ENCODE measurements around the gene PUDP.

Gene PUDP

DNA sequence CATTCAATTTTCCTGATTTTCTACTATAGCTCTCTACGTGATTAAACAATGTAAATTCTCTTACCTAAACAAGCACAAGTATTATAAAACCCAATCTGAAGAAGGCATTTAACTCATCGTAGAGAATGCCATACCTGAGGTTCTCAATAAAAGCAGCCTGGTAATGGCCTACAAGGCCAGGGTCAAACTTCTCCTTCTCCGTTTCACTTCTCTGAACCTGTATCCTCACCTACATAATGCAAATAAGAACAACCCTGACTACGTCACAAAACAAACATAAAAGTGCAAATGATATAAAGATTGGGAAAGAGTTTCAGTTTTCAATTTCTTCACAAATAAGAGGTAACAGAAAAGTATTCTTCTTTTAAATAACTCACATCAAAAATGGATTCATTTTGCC lies 56.0 kb downstream of the PUDP start:
- no peak for DNase-seq (ENCODE audit: low read depth in 1 of 2, low spot score in 1 of 2)
- no peak for TF ChIP-seq JUND (IDR thresholded peaks at IDR 0.05; ENCODE audit: low read depth)
- in situ Hi-C loops (cut with HindIII; ENCODE audit: low pct_unique_long_range_greater_than_20kb, low sequenced_read_pairs), result no loop called here

DNA sequence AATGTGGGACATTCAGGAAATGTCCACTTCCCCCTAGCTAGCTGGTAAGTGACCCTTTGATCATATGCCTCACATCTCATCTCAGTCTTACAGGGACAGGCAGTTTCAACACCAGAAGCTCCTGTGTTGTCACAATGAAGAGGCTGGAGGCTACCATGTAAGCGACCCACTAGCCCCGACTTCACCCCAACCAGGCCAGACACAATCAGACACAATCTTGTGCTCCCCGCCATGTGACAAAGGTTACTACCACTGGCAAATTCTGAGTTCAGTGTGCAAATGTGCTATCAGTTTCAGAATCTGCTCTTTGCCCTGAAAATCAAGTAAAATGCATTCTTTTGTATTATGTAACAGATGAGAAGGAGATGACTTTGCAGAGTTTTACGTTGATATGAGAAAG lies 57.3 kb downstream of the PUDP start:
- TF ChIP-seq JUND (IDR thresholded peaks at IDR 0.05; ENCODE audit: low read depth), result no peak
- in situ Hi-C loops (cut with HindIII; ENCODE audit: low pct_unique_long_range_greater_than_20kb, low sequenced_read_pairs), result no loop called here
- no peak for DNase-seq (ENCODE audit: low read depth in 1 of 2, low spot score in 1 of 2)

DNA sequence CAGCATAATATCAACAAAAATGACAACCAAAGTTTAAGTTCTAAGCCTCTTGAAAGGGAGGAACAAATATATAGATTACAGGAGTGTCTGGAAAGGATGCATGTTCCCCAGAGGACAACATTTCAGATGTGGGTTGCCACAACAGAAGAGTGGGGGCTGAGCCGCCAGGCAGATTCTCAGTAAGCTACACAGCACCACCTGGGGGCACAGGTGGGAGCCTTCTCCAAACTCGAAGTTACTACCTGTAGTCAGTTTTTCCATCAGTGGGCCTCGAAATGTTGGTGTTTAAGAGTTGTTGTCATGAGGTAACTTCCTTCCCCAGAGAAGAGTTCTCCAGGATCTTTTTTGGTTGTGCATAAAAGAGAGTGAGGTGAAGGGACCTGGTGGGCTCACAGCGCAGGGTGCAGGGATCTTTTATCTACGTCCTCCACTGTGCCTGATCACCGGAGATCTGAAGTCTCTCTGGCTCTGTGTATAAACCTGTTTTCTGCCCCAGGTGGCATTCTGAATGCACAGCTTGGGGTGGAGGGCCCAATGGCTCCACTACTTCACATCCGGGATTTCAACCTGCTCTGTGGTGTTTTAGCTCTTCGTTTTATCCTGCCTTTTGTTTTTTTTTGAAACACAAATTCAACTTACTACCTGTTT lies 58.9 kb downstream of the PUDP start:
- in situ Hi-C loops (cut with HindIII; ENCODE audit: low pct_unique_long_range_greater_than_20kb, low sequenced_read_pairs), result no loop called here

GRCh38 chrX:7086384-7086783 lies 61.6 kb downstream of the PUDP start:
- no peak for TF ChIP-seq JUND (IDR thresholded peaks at IDR 0.05; ENCODE audit: low read depth)
- in situ Hi-C loops (cut with HindIII; ENCODE audit: low pct_unique_long_range_greater_than_20kb, low sequenced_read_pairs), result no loop called here
- DNase-seq (ENCODE audit: low read depth in 1 of 2, low spot score in 1 of 2), result no peak

More for the DNA sequence above, 58.9 kb downstream of the PUDP start:
- peak in 1 of 2 experiments; percentile 3 for DNase-seq (ENCODE audit: low read depth in 1 of 2, low spot score in 1 of 2)
- no peak for TF ChIP-seq JUND (IDR thresholded peaks at IDR 0.05; ENCODE audit: low read depth)

GRCh38 chrX:7085879-7086278 lies 62.1 kb downstream of the PUDP start:
- no peak for DNase-seq (ENCODE audit: low read depth in 1 of 2, low spot score in 1 of 2)
- in situ Hi-C loops (cut with HindIII; ENCODE audit: low pct_unique_long_range_greater_than_20kb, low sequenced_read_pairs), result no loop called here
- no peak for TF ChIP-seq JUND (IDR thresholded peaks at IDR 0.05; ENCODE audit: low read depth)

- in situ Hi-C loops (cut with HindIII; ENCODE audit: low pct_unique_long_range_greater_than_20kb, low sequenced_read_pairs), result no loop called here
- DNase-seq (ENCODE audit: low read depth in 1 of 2, low spot score in 1 of 2), result no peak
- no peak for TF ChIP-seq JUND (IDR thresholded peaks at IDR 0.05; ENCODE audit: low read depth)
Observed at GRCh38 chrX:7084841-7085240, 63.1 kb downstream of the PUDP start.

DNA sequence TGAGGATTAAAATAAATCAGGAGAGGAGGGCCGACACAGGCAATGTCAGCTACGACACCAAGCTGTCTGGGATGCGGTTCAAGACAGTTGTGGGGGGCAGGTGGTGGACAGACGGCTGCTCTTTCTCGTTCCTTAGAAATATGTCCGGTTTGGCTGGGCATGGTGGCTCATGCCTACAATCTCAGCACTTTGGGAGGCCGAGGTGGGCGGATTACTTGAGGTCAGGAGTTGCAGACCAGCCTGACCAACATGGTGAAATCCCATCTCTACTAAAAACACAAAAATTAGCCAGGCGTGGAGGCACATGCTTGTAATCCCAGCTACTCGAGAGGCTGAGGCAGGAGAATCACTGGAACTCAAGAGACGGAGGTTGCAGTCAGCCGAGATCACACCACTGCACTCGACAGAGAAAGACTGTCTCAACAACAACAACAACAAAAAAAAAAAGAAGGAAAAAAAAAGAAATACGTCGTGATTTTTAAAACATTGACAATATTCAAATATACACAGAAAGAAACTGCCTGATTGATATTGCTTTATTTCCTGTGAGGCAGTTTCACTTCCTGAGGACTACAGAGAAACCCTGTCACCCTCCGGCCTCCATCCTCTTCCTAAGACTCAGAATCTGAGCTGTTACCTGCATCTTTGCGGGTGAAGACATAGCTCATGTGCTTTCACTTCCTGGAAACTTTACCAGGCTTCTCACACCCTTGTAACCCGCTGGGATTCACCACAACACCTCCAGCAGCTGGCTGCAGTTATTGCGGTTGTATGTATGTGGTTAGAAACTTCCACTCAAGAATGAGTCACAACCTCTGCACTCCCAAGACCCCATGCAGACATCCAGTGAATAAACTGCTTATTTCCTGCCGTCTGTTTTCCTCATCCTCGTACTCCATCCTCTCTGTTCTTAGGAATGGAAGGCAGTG lies 64.2 kb downstream of the PUDP start:
- DNase-seq (ENCODE audit: low read depth in 1 of 2, low spot score in 1 of 2), result no peak
- in situ Hi-C loops (cut with HindIII; ENCODE audit: low pct_unique_long_range_greater_than_20kb, low sequenced_read_pairs), result no loop called here
- no peak for TF ChIP-seq JUND (IDR thresholded peaks at IDR 0.05; ENCODE audit: low read depth)

DNA sequence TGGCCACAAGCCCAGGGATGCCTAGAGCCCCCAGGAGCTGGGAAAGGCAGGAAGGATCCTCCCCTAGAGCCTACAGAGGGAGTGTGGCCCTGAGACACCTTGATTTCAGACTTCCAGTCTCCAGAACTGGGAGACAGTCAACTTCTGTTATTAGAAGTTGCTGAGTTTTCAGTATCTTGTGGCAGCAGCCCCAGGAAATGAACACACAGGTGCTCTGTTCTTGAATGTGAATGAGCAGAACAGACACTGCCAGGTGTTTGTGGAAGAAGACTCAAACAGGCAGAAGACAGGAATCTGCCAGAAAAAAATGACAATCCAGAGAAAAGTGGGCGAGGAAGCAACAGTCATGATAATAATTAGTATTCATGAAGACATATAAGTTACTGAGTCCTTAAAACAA lies 64.9 kb downstream of the PUDP start:
- no peak for DNase-seq (ENCODE audit: low read depth in 1 of 2, low spot score in 1 of 2)
- TF ChIP-seq JUND (IDR thresholded peaks at IDR 0.05; ENCODE audit: low read depth), result no peak
- in situ Hi-C loops (cut with HindIII; ENCODE audit: low pct_unique_long_range_greater_than_20kb, low sequenced_read_pairs), result no loop called here

GRCh38 chrX:7082556-7082955 lies 65.4 kb downstream of the PUDP start:
- in situ Hi-C loops (cut with HindIII; ENCODE audit: low pct_unique_long_range_greater_than_20kb, low sequenced_read_pairs), result no loop called here
- DNase-seq (ENCODE audit: low read depth in 1 of 2, low spot score in 1 of 2), result no peak
- no peak for TF ChIP-seq JUND (IDR thresholded peaks at IDR 0.05; ENCODE audit: low read depth)

DNA sequence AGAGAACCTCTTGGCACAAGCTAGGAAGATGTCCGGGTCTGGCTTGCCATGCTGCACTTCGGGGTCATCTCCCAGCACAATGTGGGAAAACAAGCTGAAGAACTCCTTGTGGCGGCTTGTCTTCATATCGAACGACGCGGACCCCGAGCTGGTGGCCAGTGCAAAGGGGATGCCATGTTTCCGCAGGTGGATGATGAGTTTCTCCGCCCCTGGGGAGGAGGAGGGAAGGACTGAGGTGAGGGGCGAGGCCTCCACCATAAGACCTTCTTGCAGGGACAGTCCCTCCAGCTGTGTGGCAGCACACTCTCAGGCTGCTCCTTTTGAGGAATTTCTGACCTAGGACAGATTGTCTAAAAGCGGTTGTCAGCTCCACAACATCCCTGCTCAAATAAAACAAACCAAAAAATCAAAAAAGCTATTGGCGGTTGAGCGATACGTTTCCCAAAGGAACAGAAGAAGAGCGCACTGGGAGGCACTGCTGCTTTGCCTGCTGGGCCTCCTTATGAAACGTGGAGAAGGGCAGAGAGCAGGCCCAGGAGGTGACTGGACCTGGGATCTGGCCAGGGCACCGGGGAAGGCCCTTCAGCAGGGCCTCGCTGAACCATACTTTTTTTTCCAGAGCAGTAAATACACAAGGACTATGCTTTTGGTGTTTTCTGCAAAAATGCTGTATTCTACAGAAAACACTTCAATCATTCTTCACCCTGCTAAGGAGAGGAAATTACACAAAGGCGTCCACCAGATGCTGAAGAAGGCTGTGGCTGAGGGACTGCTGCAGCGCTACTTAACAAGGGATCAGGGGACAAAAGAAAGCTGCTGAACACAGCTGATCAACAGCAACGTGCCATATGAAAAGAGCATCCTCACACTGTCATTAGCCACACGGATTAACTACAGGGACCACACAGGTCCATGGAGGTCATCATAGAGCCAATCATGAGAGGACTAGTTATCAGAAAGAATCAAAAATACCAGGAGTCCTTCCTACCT lies 70.4 kb downstream of the PUDP start:
- TF ChIP-seq JUND (IDR thresholded peaks at IDR 0.05; ENCODE audit: low read depth), result no peak
- in situ Hi-C loops (cut with HindIII; ENCODE audit: low pct_unique_long_range_greater_than_20kb, low sequenced_read_pairs), result no loop called here
- no peak for DNase-seq (ENCODE audit: low read depth in 1 of 2, low spot score in 1 of 2)

- in situ Hi-C loops (cut with HindIII; ENCODE audit: low pct_unique_long_range_greater_than_20kb, low sequenced_read_pairs), result no loop called here
- TF ChIP-seq JUND (IDR thresholded peaks at IDR 0.05; ENCODE audit: low read depth), result no peak
Observed at GRCh38 chrX:7076245-7076661, 71.7 kb downstream of the PUDP start.

DNA sequence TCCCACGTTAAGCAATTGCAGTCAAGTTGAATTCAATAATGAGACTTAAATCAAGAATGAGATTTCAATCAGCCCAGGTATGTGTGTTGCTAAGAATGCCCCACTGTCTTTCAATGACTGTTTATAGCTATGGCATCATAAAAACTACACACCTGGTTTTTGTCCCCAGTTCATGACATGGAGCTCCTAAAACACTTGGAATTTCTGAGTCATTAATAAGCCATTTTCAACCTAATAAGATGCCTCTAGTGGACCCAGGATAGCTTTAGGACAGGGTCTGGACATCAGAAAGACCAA lies 73.1 kb downstream of the PUDP start:
- in situ Hi-C loops (cut with HindIII; ENCODE audit: low pct_unique_long_range_greater_than_20kb, low sequenced_read_pairs), result no loop called here
- DNase-seq (ENCODE audit: low read depth in 1 of 2, low spot score in 1 of 2), result peak; percentile 3 to 5
- no peak for TF ChIP-seq JUND (IDR thresholded peaks at IDR 0.05; ENCODE audit: low read depth)

More at GRCh38 chrX:7076245-7076661, 71.7 kb downstream of the PUDP start:
- no peak for DNase-seq (ENCODE audit: low read depth in 1 of 2, low spot score in 1 of 2)
